HEK293 (cell line): ENCODE data around the gene TAOK3.
A peak's percentile ranks its signal among the peaks of the same experiment; 100 is the strongest.

ENCODE experiments used
- ZBTB21 ChIP-seq: fragments of 450-650 bp; formaldehyde crosslinking; IDR thresholded peaks from 2 replicates; pipeline ENCODE4 v1.5.1; 2017; ENCODE audit warnings: missing biosample characterization, missing genetic modification characterization
- ZFP41 ChIP-seq: fragments of 450-650 bp; formaldehyde crosslinking; IDR thresholded peaks from 2 replicates; pipeline ENCODE4 v1.5.1; 2016; ENCODE audit warnings: missing biosample characterization, missing genetic modification characterization, borderline replicate concordance
- ZNF175 ChIP-seq: fragments of 450-650 bp; formaldehyde crosslinking; IDR thresholded peaks from 2 replicates; pipeline ENCODE4 v1.5.1; 2016; ENCODE audit warnings: missing biosample characterization, missing genetic modification characterization
- ZNF211 ChIP-seq: fragments of 450-650 bp; formaldehyde crosslinking; IDR thresholded peaks from 2 replicates; pipeline ENCODE4 v1.5.1; 2016; ENCODE audit warnings: low read depth, missing biosample characterization, missing genetic modification characterization
- ZNF274 ChIP-seq, 2 experiments: fragments of 200-500 bp in 1 of 2; fragments of 450-650 bp in 1 of 2; sonication (Bioruptor generic) in 1 of 2; formaldehyde crosslinking in 1 of 2; IDR thresholded peaks; 2 replicates each; pipeline versions ENCODE4 v1.5.1 to v1.6.1; 2014 to 2016; ENCODE audit warnings: borderline replicate concordance in 1 of 2, inconsistent platforms in 1 of 2, low read length in 1 of 2, missing biosample characterization in 1 of 2, missing genetic modification characterization in 1 of 2
- ZXDB ChIP-seq: fragments of 450-650 bp; formaldehyde crosslinking; IDR thresholded peaks from 2 replicates; pipeline ENCODE4 v1.5.1; 2016; ENCODE audit warnings: missing biosample characterization, missing genetic modification characterization
- TF ChIP-seq, protein P1 (sequence below): IDR thresholded peaks from 2 replicates; pipeline ENCODE4 v1.6.1; 2011; ENCODE audit warnings: mild to moderate bottlenecking, low read depth, low read length, borderline replicate concordance
- TF ChIP-seq, protein P2 (sequence below): fragments of 450-650 bp; formaldehyde crosslinking; IDR thresholded peaks from 2 replicates; pipeline ENCODE4 v1.5.1; 2016; ENCODE audit warnings: missing biosample characterization, missing genetic modification characterization
- TF ChIP-seq, protein P3 (sequence below): fragments of 450-650 bp; formaldehyde crosslinking; IDR thresholded peaks from 2 replicates; pipeline ENCODE4 v1.5.1; 2016; ENCODE audit warnings: missing biosample characterization, missing genetic modification characterization

DNA sequence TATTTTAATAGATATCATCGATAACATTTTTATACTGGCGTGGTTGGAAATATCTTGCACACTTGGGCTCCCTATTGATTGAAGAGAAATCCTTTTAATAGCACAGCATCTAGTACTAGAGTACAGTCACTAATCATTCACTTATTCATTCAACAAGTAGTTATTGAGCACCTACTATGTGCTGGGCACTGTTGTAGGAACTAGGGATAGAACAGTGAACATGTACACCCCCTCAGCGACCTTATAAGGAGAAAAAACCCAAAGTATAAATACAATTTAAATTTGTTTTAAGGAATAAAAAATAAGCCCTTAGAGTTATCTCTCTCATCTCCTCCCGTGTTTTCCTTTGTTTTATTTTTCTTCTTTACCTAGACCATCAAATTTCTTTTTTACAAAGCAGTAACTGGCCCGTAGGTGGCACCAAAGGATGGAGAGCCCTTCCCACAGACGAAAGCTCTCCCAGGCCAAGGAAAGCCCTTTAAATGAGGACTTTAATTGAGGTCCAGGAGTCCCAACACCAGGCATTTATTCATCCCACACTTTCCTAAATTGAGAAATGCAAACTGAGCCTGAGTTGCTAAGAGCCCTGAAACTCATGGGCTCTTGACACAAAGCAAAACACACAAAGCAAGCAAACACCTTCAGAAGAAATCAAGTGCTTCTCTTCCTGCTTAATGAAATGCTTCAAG, 207.8 kb downstream of the TAOK3 start:
- TF ChIP-seq ZXDB (tag by site-specific recombination) (no peak), ZFP41 (tag by site-specific recombination) (no peak), ZBTB21 (tag by site-specific recombination) (no peak), ZNF211 (no peak), ZNF274 (IDR thresholded peaks at IDR 0.05; ENCODE audit: low read length) (no peak), ZNF274 (tag by site-specific recombination; IDR thresholded peaks at IDR 0.05; ENCODE audit: borderline replicate concordance) (no peak), ZNF175 (tag by site-specific recombination) (no peak)
- TF ChIP-seq, protein P1, sequence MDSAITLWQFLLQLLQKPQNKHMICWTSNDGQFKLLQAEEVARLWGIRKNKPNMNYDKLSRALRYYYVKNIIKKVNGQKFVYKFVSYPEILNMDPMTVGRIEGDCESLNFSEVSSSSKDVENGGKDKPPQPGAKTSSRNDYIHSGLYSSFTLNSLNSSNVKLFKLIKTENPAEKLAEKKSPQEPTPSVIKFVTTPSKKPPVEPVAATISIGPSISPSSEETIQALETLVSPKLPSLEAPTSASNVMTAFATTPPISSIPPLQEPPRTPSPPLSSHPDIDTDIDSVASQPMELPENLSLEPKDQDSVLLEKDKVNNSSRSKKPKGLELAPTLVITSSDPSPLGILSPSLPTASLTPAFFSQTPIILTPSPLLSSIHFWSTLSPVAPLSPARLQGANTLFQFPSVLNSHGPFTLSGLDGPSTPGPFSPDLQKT, result no peak
- TF ChIP-seq, protein P2, sequence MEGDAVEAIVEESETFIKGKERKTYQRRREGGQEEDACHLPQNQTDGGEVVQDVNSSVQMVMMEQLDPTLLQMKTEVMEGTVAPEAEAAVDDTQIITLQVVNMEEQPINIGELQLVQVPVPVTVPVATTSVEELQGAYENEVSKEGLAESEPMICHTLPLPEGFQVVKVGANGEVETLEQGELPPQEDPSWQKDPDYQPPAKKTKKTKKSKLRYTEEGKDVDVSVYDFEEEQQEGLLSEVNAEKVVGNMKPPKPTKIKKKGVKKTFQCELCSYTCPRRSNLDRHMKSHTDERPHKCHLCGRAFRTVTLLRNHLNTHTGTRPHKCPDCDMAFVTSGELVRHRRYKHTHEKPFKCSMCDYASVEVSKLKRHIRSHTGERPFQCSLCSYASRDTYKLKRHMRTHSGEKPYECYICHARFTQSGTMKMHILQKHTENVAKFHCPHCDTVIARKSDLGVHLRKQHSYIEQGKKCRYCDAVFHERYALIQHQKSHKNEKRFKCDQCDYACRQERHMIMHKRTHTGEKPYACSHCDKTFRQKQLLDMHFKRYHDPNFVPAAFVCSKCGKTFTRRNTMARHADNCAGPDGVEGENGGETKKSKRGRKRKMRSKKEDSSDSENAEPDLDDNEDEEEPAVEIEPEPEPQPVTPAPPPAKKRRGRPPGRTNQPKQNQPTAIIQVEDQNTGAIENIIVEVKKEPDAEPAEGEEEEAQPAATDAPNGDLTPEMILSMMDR (tag by site-specific recombination), result peak; percentile 44; the same call in 1 of the 2 replicates
- TF ChIP-seq, protein P3, sequence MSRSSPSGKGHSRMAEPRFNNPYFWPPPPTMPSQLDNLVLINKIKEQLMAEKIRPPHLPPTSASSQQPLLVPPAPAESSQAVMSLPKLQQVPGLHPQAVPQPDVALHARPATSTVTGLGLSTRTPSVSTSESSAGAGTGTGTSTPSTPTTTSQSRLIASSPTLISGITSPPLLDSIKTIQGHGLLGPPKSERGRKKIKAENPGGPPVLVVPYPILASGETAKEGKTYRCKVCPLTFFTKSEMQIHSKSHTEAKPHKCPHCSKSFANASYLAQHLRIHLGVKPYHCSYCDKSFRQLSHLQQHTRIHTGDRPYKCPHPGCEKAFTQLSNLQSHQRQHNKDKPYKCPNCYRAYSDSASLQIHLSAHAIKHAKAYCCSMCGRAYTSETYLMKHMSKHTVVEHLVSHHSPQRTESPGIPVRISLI (tag by site-specific recombination), result no peak
